ENCODE data around the gene ZNF646.

ZNF646 gene

DNA sequence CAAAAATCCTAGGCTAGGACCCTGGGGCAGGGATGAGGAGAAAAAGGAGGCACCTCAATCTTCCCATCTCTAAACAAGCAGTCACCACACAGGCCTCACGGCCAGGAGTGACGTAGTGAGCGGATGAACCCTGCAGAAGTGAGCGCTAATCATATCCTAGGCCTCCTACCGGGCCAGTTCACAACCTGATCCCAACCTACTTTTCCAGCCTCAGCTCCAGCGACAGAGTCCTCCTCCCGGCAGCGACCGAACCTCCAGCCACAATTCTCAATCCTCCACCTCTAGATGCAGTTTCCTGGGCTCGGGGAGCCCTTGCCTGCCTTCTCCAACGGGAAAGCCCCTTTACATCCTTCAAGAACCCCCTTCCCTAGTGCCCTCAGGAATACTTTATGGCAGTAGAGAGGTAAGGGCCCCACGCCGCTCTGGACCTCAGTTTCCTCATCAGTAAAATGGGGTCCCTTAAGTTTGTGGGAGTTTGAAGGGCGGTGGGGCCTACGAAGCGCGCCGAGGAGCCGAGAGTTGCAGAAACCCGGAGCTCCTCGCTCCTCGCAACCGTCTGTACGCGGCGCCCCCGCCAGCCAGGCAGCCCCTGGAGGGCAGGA is 1.6 kb upstream of the ZNF646 start:
- TF ChIP-seq, protein P1, sequence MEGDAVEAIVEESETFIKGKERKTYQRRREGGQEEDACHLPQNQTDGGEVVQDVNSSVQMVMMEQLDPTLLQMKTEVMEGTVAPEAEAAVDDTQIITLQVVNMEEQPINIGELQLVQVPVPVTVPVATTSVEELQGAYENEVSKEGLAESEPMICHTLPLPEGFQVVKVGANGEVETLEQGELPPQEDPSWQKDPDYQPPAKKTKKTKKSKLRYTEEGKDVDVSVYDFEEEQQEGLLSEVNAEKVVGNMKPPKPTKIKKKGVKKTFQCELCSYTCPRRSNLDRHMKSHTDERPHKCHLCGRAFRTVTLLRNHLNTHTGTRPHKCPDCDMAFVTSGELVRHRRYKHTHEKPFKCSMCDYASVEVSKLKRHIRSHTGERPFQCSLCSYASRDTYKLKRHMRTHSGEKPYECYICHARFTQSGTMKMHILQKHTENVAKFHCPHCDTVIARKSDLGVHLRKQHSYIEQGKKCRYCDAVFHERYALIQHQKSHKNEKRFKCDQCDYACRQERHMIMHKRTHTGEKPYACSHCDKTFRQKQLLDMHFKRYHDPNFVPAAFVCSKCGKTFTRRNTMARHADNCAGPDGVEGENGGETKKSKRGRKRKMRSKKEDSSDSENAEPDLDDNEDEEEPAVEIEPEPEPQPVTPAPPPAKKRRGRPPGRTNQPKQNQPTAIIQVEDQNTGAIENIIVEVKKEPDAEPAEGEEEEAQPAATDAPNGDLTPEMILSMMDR (IDR thresholded peaks at IDR 0.05; ENCODE audit: insufficient read depth, low read length, poor library complexity, severe bottlenecking), result no peak
- no peak for TF ChIP-seq EZH2phosphoT487 (conservative IDR thresholded peaks at IDR 0.05; ENCODE audit: low read length)
- peak overlapping the region; percentile 68 for H3K27ac ChIP-seq (ENCODE audit: low read depth, low read length)
- peaks cover 62% of the 10 kb centered on the region for H3K79me2 ChIP-seq (ENCODE audit: insufficient read depth, low read length)
- H4K20me1 ChIP-seq (ENCODE audit: low read depth, low read length), result no peaks in the 10 kb centered on the region
- H3F3A ChIP-seq (ENCODE audit: insufficient read depth), result peaks cover 7% of the 10 kb centered on the region; the same call in 1 of the 2 replicates
- peak overlapping the region; percentile 77 for H3K9ac ChIP-seq (ENCODE audit: low read length)
- no peaks in the 10 kb centered on the region for H3K27me3 ChIP-seq (ENCODE audit: low read length)
- no peaks in the 10 kb centered on the region for H3K36me3 ChIP-seq (ENCODE audit: low read length)
- H3K9me3 ChIP-seq (ENCODE audit: insufficient read depth, low read length), result no peaks in the 10 kb centered on the region
- peak overlapping the region; percentile 91 for H3K4me2 ChIP-seq (ENCODE audit: low read depth, low read length, poor library complexity, severe bottlenecking)
- H3K9me2 ChIP-seq (replicated peaks; ENCODE audit: insufficient read depth, low read length), result no peaks in the 10 kb centered on the region
- peak overlapping the region; percentile 77 for H2AFZ ChIP-seq (ENCODE audit: low read depth, low read length, severe bottlenecking)
- H3K4me3 ChIP-seq (ENCODE audit: insufficient read depth, low read length, poor library complexity, severe bottlenecking), result peak overlapping the region; percentile 79

DNA sequence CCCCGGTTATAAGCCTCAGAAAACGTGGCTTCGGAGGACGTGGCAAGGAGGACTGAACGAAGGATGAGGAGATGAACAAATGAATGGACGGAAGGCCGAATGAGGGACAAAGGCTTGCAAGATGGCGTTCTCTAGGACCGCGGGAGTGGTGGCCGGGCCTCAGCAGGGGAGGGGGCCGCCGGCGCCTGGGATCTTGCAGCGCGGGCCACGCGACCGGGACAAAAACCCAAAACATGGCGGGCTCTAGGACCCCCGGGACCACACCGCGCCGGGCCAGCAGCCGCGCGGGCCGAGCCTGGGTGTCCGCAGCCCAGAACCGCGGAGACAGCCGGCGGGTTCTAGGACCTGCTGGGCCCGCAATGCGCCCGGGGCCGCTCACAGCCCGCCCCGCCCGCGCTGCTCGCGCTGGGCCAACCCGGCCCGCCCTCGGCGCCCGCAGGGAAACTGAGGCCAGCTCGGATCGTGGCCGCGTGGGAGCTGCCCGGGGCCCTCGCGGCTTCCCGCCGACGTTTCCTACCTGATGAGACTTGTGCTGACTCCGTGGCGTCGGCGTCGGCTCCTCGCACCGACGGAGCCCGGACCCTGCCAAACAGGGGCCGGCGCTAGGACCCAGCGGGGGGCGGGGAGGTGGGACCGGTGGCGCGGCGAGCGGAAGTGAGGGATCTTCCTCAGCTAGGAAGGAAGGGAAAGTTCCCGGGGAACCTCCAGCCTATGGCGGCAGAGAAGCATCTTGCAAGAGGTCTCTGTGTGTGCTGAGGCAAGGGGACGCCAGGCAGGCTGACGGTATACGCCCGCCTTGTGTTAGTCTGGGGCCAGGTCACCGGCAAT is 866 bp upstream of the ZNF646 start:
- H3K9me2 ChIP-seq (replicated peaks; ENCODE audit: insufficient read depth, low read length), result no peaks in the 10 kb centered on the region
- no peaks in the 10 kb centered on the region for H4K20me1 ChIP-seq (ENCODE audit: low read depth, low read length)
- peak overlapping the region; percentile 91 for H3K4me2 ChIP-seq (ENCODE audit: low read depth, low read length, poor library complexity, severe bottlenecking)
- H3K79me2 ChIP-seq (ENCODE audit: insufficient read depth, low read length), result peaks cover 59% of the 10 kb centered on the region
- H3K4me3 ChIP-seq (ENCODE audit: insufficient read depth, low read length, poor library complexity, severe bottlenecking), result peak overlapping the region; percentile 79
- peak overlapping the region; percentile 77 for H3K9ac ChIP-seq (ENCODE audit: low read length)
- H3F3A ChIP-seq (ENCODE audit: insufficient read depth), result peaks cover 7% of the 10 kb centered on the region; the same call in 1 of the 2 replicates
- no peaks in the 10 kb centered on the region for H3K27me3 ChIP-seq (ENCODE audit: low read length)
- no peaks in the 10 kb centered on the region for H3K9me3 ChIP-seq (ENCODE audit: insufficient read depth, low read length)
- H3K36me3 ChIP-seq (ENCODE audit: low read length), result no peaks in the 10 kb centered on the region
- peak overlapping the region; percentile 68 for H3K27ac ChIP-seq (ENCODE audit: low read depth, low read length)
- TF ChIP-seq, protein P1 (IDR thresholded peaks at IDR 0.05; ENCODE audit: insufficient read depth, low read length, poor library complexity, severe bottlenecking), result no peak
- no peak for TF ChIP-seq EZH2phosphoT487 (conservative IDR thresholded peaks at IDR 0.05; ENCODE audit: low read length)
- H2AFZ ChIP-seq (ENCODE audit: low read depth, low read length, severe bottlenecking), result peak overlapping the region; percentile 77

- Histone ChIP-seq H3K27me3 (ENCODE audit: low read length) (no peaks in the 10 kb centered on the region), H3K9me3 (ENCODE audit: insufficient read depth, low read length) (no peaks in the 10 kb centered on the region), H4K20me1 (ENCODE audit: low read depth, low read length) (no peaks in the 10 kb centered on the region), H3K79me2 (ENCODE audit: insufficient read depth, low read length) (peaks cover 51% of the 10 kb centered on the region), H3K4me3 (ENCODE audit: insufficient read depth, low read length, poor library complexity, severe bottlenecking) (peak overlapping the region; percentile 79), H2AFZ (ENCODE audit: low read depth, low read length, severe bottlenecking) (peak overlapping the region; percentile 43), H3K9me2 (replicated peaks; ENCODE audit: insufficient read depth, low read length) (no peaks in the 10 kb centered on the region), H3K36me3 (ENCODE audit: low read length) (no peaks in the 10 kb centered on the region), H3F3A (ENCODE audit: insufficient read depth) (peaks cover 7% of the 10 kb centered on the region; the same call in 1 of the 2 replicates), H3K27ac (ENCODE audit: low read depth, low read length) (peak overlapping the region; percentile 75), H3K9ac (ENCODE audit: low read length) (peak overlapping the region; percentile 77), H3K4me2 (ENCODE audit: low read depth, low read length, poor library complexity, severe bottlenecking) (peak overlapping the region; percentile 79)
- TF ChIP-seq EZH2phosphoT487 (conservative IDR thresholded peaks at IDR 0.05; ENCODE audit: low read length), result no peak
- TF ChIP-seq, protein P1 (IDR thresholded peaks at IDR 0.05; ENCODE audit: insufficient read depth, low read length, poor library complexity, severe bottlenecking), result no peak
Observed at GRCh38 chr16:31074814-31075183, 577 bp downstream of the ZNF646 start.

Measured in SU-DHL-6 (cell line).